Esophagus (tissue), 2 donors: Measurements from ENCODE around the gene TSPAN18. TPM values are rescaled to one million over a fixed set of nuclear protein-coding genes. Genes with fewer than 3 reads are reported as not detected.

Source experiments
- H3K27ac ChIP-seq, 2 donors: one replicate each; pipeline ENCODE4 v1.5.1; 2013; ENCODE audit warnings: low read depth in 2 of 2, mild to moderate bottlenecking in 2 of 2, inconsistent platforms in 1 of 2, low read length in 1 of 2, moderate library complexity in 1 of 2
- H3K27me3 ChIP-seq, 2 donors: one replicate each; pipeline ENCODE4 v1.6.1; 2013; ENCODE audit warnings: low read length in 2 of 2, control low read depth in 1 of 2, mild to moderate bottlenecking in 1 of 2; ENCODE audit not compliant: insufficient read depth in 2 of 2, control insufficient read depth in 1 of 2
- H3K36me3 ChIP-seq, 2 donors: one replicate each; pipeline ENCODE4 v1.6.1; 2013; ENCODE audit warnings: low read length in 1 of 2; ENCODE audit not compliant: control insufficient read depth in 2 of 2, insufficient read depth in 2 of 2
- H3K4me1 ChIP-seq, 2 donors: one replicate each; pipeline ENCODE4 v1.6.1; 2013; ENCODE audit warnings: low read length in 1 of 2; ENCODE audit not compliant: control insufficient read depth in 2 of 2, insufficient read depth in 2 of 2
- H3K4me3 ChIP-seq, 2 donors: one replicate each; pipeline ENCODE4 v1.5.1; 2013; ENCODE audit warnings: low read length in 2 of 2, mild to moderate bottlenecking in 2 of 2, low read depth in 1 of 2, moderate library complexity in 1 of 2
- H3K9me3 ChIP-seq, 2 donors: one replicate each; pipeline ENCODE4 v1.6.1; 2013; ENCODE audit warnings: mild to moderate bottlenecking in 2 of 2, low read depth in 1 of 2, low read length in 1 of 2, moderate library complexity in 1 of 2; ENCODE audit not compliant: control insufficient read depth in 2 of 2, insufficient read depth in 1 of 2
- WGBS, 2 donors: extraction: QIAGEN DNeasy Blood & Tissue Kit; methylation state at CpG; one replicate each; pipeline ENCODE4 v1.1.7; 2013; 5-methylcytosine and 5-hydroxymethylcytosine counted together
- polyA plus RNA-seq, 2 donors: library from polyadenylated mRNA; stranded (reverse); fragments of 200-250 nt; gene quantifications; one replicate each; pipeline ENCODE4 v1.2.3, GENCODE V29; 2013
- donor health status: healthy with polysubstance abuse.
- donor health status: Bipolar disorder and iron deficiency.

TSPAN18 gene
- polyA plus RNA-seq, 2 donors = 2.2 to 3.1 TPM

DNA sequence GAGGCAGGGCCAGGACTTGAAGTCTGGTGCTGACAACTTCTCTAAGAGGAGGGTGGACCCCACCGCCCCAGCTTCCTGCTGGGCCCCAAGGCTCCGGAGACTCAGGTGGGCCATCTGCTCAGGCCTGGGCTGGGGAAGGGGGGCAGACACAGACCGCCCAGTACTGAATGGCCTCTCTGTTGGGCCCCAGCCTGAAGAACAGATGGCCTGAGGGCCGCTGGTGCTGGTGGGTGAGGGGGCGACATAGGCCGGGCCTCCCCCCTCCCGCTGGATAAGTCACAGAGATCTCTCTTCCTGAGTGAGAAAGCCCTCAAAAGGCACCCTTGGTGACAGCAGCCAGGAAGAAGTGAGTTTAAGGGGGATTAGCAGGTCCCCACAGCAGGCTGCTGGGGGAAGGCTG, 236.4 kb downstream of the TSPAN18 start:
- Histone ChIP-seq H3K4me3 (no peak overlapping the region), H3K27me3 (no peaks in the 10 kb centered on the region), H3K36me3 (no peaks in the 10 kb centered on the region), H3K27ac (no peak overlapping the region), H3K4me1 (peaks cover 0 to 6% of the 10 kb centered on the region in 2 donors), H3K9me3 (no peaks in the 10 kb centered on the region)
- 86 to 88% methylated on average over 7 of the region's 7 CpGs for WGBS, 2 donors

DNA sequence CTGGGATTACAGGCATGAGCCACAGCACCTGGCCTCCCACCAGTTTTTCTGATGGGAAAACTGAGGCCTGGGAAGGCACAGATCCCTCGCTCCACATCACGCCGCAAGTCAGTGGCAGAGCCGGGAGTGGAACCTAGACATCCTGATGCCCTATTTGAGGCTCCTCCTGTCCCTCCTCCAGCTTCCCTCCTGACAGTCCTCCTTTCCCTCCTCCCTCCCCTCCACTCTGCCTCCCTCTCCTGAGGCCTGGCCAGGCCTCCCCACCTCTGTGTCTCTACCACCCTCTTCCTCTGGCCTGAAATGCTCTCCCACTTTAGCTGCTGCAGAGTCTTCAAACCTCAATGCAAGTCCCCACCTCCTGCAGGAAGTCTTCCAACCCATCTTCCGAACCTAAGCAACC, 237.2 kb downstream of the TSPAN18 start:
- 95 to 96% methylated on average over 5 of the region's 5 CpGs for WGBS, 2 donors
- Histone ChIP-seq H3K36me3 (no peaks in the 10 kb centered on the region), H3K9me3 (no peaks in the 10 kb centered on the region), H3K27me3 (no peaks in the 10 kb centered on the region), H3K4me1 (peaks cover 0 to 7% of the 10 kb centered on the region in 2 donors), H3K27ac (no peak overlapping the region), H3K4me3 (no peak overlapping the region)

DNA sequence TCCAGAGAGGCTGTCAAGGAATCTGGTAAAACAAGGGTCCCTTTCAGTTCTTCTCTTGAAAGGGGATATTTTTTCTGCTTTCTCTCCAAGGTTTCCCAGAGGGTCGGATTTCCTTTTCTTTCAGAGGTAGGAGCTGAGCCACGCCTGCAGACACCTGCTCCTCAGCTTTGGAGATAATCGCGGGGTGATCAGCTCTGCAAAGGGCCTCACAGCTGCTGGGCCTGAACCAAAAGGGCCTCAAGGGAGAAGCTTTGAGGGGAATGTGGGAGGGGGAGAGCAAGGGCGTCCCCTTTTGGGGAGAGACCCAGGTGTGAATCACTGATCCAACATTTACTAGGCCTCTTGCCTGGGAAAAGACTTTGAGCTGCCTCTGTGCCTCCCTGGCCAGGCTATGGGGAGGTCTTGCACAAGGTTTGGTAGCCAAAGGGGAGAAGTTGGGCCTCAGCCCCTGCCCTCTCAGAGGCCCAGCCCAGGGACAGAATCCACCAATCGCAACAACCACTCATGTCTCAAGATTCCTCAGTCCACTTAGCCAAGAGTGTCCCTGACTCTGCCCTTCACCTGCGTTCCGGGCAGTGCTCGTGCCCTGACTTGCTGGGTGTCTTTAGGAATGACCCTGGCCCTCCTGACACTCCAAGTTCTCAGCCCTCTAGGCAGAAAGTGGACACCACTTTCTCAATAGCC, 237.9 kb downstream of the TSPAN18 start:
- no peaks in the 10 kb centered on the region for H3K27me3 ChIP-seq
- H3K4me1 ChIP-seq = peaks cover 0 to 7% of the 10 kb centered on the region in 2 donors
- 58 to 68% methylated on average over 9 of the region's 9 CpGs for WGBS, 2 donors
- H3K9me3 ChIP-seq = no peaks in the 10 kb centered on the region
- H3K4me3 ChIP-seq = no peak overlapping the region
- H3K36me3 ChIP-seq = no peaks in the 10 kb centered on the region
- no peak overlapping the region for H3K27ac ChIP-seq

DNA sequence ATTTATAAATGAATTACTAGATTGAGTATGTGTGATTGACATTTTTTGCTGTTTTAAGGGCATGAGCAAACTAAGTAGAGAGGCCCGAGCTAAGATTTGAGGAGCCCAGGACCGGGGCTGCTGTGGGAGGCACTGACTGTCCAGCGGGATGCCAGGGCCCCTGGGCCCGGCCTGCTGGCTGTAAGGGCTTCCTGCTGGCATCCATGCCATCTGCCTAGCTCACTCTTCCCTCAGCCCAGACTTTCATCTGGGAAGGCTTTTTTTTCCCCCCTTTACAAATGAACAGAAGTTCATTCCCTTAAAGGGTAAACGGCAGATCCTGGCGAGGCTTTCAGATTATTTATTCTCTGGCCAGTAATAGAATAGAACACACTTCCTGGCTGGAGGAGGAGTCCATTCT, 239.9 kb downstream of the TSPAN18 start:
- Histone ChIP-seq H3K4me1 (peaks cover 0 to 7% of the 10 kb centered on the region in 2 donors), H3K27me3 (no peaks in the 10 kb centered on the region), H3K9me3 (no peaks in the 10 kb centered on the region), H3K4me3 (no peak overlapping the region), H3K36me3 (no peaks in the 10 kb centered on the region), H3K27ac (no peak overlapping the region)
- 74 to 77% methylated on average over 6 of the region's 6 CpGs for WGBS, 2 donors

DNA sequence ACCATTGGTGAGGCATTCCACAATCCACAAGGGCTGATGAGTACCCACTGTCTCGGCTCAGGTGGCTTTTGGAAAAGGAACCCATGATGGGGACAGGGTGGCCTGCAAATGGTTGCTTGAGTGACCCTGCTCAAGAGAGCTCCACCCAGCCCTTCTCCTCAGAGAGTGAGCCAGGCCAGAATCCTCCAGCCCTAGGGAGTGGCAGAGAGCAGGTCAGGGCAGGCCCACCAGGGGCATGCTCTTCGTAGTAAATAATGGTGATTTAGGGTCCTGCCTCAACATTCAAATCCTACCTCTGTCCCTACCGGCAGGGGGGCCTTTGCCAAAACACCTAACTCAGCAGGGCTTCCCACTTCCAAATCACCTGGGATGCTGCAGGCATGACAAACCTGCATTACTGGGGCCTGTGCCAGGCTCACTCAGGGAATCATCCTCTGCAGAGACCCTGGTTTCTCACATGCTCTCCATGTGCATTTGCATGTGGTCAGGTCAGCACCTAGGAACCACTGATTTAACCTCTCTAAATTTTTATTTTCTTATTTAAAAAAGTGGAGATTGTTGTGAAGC, 241.3 kb downstream of the TSPAN18 start:
- H3K27ac ChIP-seq = no peak overlapping the region
- 63 to 69% methylated on average over 3 of the region's 3 CpGs for WGBS, 2 donors
- no peak overlapping the region for H3K4me3 ChIP-seq
- peaks cover 0 to 7% of the 10 kb centered on the region in 2 donors for H3K4me1 ChIP-seq
- H3K36me3 ChIP-seq = no peaks in the 10 kb centered on the region
- no peaks in the 10 kb centered on the region for H3K9me3 ChIP-seq
- H3K27me3 ChIP-seq = no peaks in the 10 kb centered on the region

DNA sequence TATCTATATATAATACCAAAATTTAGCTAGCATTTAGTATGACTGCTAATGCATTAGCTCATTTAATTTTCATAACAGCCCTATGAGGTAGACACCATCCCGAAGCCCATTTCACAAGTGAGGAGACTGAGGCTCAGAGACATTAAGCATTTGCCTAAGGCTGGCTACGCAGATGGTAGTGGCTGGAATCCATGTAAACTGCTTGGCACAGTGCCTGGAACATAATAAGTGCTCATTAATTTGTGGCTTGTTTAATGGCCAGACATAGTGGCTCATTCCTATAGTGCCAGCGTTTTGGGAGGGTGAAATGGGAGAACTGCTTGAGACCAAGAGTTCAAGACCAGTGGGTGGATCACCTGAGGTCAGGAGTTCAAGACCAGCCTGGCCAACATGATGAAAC, 241.7 kb downstream of the TSPAN18 start:
- Histone ChIP-seq H3K4me1 (peaks cover 0 to 7% of the 10 kb centered on the region in 2 donors), H3K9me3 (no peaks in the 10 kb centered on the region), H3K36me3 (no peaks in the 10 kb centered on the region), H3K27me3 (no peaks in the 10 kb centered on the region), H3K4me3 (no peak overlapping the region), H3K27ac (no peak overlapping the region)
- WGBS, 2 donors = 44 to 65% methylated on average over 3 of the region's 3 CpGs

DNA sequence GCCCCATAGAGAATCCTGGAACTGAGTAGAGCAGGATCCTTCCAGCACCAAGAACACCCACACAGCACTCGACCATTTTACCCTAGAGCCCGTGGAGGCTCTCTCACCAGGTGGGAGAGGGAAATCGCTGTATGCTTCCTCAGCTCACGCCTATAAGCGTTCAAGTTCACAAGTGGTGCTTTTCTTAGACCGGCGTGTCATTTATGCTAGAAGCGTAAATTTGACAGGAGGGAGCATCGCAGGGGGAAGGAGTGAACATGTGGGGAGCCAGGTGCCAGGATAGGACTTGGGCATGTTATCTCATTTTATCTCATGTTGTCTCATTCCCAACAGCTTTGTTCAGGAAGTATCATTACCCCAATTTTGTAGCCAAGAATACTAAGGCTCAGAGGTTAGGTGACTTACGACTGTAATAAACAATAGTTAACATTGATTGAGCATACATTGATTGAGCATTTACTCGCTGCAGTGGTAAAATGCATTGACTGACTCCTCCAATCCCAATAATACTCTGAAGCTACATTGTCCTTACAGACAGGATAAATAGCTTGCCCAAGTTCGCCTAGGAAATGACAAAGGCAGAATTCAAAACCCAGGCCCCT, 243.0 kb downstream of the TSPAN18 start:
- H3K27ac ChIP-seq = no peak overlapping the region
- H3K36me3 ChIP-seq = no peaks in the 10 kb centered on the region
- 83 to 91% methylated on average over 12 of the region's 12 CpGs for WGBS, 2 donors
- no peaks in the 10 kb centered on the region for H3K9me3 ChIP-seq
- H3K27me3 ChIP-seq = peaks cover 0 to 3% of the 10 kb centered on the region in 2 donors
- H3K4me3 ChIP-seq = no peak overlapping the region
- H3K4me1 ChIP-seq = peaks cover 0 to 7% of the 10 kb centered on the region in 2 donors

DNA sequence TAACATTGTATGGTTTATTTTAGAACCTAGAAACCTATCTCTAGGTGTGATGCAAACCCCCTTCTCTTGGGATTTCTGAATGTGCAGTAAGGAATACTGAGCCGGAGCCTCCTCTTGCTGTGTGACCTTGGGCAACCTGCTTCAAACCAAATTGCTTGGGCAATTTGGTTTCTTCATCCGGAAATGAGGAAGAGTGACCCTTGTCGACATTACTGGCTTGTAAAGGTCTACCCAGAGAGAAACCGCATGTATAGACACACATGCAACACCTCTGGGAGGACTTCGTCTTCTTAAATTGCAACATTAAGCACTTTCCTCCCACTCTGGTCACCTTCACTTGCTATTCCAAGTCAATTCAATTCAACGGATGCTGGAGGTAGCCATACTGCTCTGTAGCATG, 243.5 kb downstream of the TSPAN18 start:
- H3K4me1 ChIP-seq = peaks cover 0 to 7% of the 10 kb centered on the region in 2 donors
- H3K36me3 ChIP-seq = no peaks in the 10 kb centered on the region
- no peak overlapping the region for H3K4me3 ChIP-seq
- peaks cover 0 to 3% of the 10 kb centered on the region in 2 donors for H3K27me3 ChIP-seq
- 84 to 92% methylated on average over 6 of the region's 6 CpGs for WGBS, 2 donors
- H3K9me3 ChIP-seq = no peaks in the 10 kb centered on the region
- H3K27ac ChIP-seq = no peak overlapping the region

DNA sequence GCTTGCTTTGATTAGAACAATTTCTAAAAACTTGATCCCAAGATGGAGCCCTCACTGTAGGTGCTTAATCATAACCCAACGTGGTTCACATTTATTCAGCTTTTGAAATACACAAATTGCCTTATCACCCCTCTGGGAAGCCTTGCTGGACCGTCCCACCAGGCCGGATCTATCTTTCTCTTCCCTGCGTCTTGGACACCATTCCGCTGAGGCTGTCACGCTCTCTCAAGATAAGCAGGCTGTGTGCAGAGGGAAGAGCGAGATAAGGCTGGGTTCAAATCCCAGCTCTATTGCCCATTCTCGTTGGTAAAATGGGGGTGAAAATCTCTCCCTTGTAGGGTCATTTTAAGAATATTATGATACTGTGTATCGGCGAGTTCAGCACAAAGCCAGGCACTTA, 244.4 kb downstream of the TSPAN18 start:
- peaks cover 0 to 7% of the 10 kb centered on the region in 2 donors for H3K4me1 ChIP-seq
- H3K4me3 ChIP-seq = no peak overlapping the region
- H3K27me3 ChIP-seq = peaks cover 0 to 3% of the 10 kb centered on the region in 2 donors
- H3K9me3 ChIP-seq = no peaks in the 10 kb centered on the region
- no peak overlapping the region for H3K27ac ChIP-seq
- 77 to 91% methylated on average over 10 of the region's 10 CpGs for WGBS, 2 donors
- H3K36me3 ChIP-seq = no peaks in the 10 kb centered on the region
